Hindlimb muscle (tissue), 1 donor: Measurements from ENCODE around the gene PRKCG. TPM values are rescaled to one million over a fixed set of nuclear protein-coding genes. Genes with fewer than 3 reads are reported as not detected.
"Not testable (repeated sequence)": the region's sequence is repeated elsewhere in the genome, so short reads cannot be mapped to it uniquely, and the experiment has no call there.

Experiments used
- DNase-seq: peaks from one replicate; pipeline ENCODE4 v3.0.0-alpha.2; 2013
- polyA plus RNA-seq: library from polyadenylated mRNA; unstranded; fragments of 120-200 nt; gene quantifications from one replicate; pipeline ENCODE4 v1.2.1, GENCODE V29; 2013; ENCODE audit not compliant: insufficient read length

Gene PRKCG
- polyA plus RNA-seq, 1 donor, result 0.43 TPM

GRCh38 chr19:53944933-53945332 is 62.9 kb downstream of the PRKCG start:
- no peak for DNase-seq

GRCh38 chr19:53945441-53945840 is 63.4 kb downstream of the PRKCG start:
- no peak for DNase-seq

- DNase-seq, result no peak
Observed at GRCh38 chr19:53945998-53946397, 64.0 kb downstream of the PRKCG start.

GRCh38 chr19:53947624-53948023 is 65.6 kb downstream of the PRKCG start:
- DNase-seq, result no peak

GRCh38 chr19:53948611-53949010 is 66.6 kb downstream of the PRKCG start:
- not testable (repeated sequence) for DNase-seq

- no peak for DNase-seq
Observed at GRCh38 chr19:53951436-53951835, 69.4 kb downstream of the PRKCG start.

- no peak for DNase-seq
Observed at GRCh38 chr19:53951947-53952346, 70.0 kb downstream of the PRKCG start.

- DNase-seq, result no peak
Observed at GRCh38 chr19:53953383-53953782, 71.4 kb downstream of the PRKCG start.

Other genes with a start within 250 kb of the PRKCG start
- gene NLRP12, start 57.9 kb upstream of the PRKCG start, polyA plus RNA-seq, result 0.46 TPM
- 184 TPM for gene MYADM, start 14.3 kb upstream of the PRKCG start, polyA plus RNA-seq
- gene CACNG7, start 27.1 kb downstream of the PRKCG start, polyA plus RNA-seq, result not detected
- gene CACNG8, start 80.7 kb downstream of the PRKCG start, polyA plus RNA-seq, result 1.1 TPM
- 27.6 TPM for gene CACNG6, start 109.4 kb downstream of the PRKCG start, polyA plus RNA-seq
- not detected for gene VSTM1, start 181.7 kb downstream of the PRKCG start, polyA plus RNA-seq
- not detected for gene TARM1, start 199.2 kb downstream of the PRKCG start, polyA plus RNA-seq
- gene OSCAR, start 218.6 kb downstream of the PRKCG start, polyA plus RNA-seq, result 0.65 TPM
- 112 TPM for gene NDUFA3, start 220.7 kb downstream of the PRKCG start, polyA plus RNA-seq
- 16.7 TPM for gene TFPT, start 233.5 kb downstream of the PRKCG start, polyA plus RNA-seq
- gene PRPF31, start 233.6 kb downstream of the PRKCG start, polyA plus RNA-seq, result 55.9 TPM